Measurements from ENCODE around the gene STX16.

STX16 gene

DNA sequence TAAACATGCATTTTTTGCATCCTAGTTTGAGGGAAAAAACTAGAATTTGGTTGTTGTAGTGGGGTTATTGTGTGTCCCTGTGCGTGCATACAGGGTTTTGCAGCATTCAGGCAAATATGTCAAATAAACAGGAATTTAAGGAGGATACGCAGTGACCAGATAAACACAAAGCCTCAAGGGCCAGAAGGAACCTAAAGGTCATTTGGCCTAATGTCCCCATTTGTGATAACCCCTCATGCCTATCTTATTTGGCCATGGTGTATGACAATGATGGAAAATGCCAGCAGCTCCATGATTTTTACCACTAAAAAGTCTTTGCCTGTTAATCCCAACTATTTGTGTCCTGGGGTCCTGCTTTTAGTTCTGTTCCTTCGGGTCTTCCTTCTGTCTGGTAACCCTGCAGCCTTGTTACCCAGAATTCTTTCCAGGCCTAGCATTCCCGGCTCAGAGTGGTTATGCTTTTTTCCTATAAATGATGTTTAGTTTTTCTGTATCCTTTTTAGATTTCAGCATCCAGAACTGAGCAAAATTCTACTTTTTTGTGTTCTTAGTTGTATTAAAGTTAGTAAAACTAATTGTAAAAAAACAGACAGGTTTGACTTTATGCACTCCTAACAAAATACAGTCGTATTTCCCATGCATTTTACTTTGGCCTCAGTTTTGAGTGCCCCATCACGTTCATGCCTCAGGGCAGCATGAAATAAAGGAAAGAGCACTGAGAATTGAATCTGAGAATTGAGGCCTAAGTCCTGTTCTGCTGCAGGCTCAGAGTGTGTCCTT is 4.4 kb downstream of the STX16 start:
- no peak for DNase-seq

DNA sequence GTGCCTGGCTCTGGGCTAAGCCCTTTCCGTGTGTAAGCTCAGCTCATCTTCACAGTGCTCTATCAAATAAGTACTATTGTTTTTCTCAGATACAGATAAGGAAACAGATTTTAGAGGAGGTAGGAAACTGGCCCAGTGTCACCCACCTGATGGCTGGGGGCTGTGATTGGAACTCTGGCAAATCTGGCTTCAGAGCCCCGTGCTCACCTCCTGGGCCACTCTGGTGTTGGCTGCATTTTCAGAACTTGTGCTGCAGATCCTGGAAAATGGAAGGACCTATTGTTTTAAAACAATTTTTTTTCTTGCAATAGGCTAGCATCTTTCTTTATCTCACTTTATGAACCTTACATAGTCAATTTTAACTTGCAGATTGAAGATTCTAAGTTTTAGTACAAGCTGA is 5.7 kb downstream of the STX16 start:
- no peak for DNase-seq

GRCh38 chr20:58657262-58657661 is 6.2 kb downstream of the STX16 start:
- no peak for DNase-seq

DNA sequence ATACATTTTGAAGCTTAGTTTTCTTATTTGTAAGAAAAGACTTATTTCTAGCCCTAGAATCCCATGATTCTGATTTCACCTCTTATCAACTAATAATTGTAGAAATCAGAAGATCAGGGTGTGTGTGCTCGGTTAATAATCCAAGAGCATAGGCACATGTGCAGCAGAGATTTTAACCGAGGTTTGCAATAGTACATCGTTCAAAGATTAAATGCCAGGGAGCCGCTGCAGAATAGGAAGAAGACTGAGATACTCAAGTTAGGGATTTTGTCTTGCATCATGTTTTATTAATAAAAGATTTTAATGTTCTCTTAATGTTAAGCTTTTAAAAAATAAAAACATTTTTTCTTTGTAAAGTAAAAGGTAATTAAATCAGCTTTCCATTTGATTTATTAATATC is 6.9 kb downstream of the STX16 start:
- no peak for DNase-seq

DNA sequence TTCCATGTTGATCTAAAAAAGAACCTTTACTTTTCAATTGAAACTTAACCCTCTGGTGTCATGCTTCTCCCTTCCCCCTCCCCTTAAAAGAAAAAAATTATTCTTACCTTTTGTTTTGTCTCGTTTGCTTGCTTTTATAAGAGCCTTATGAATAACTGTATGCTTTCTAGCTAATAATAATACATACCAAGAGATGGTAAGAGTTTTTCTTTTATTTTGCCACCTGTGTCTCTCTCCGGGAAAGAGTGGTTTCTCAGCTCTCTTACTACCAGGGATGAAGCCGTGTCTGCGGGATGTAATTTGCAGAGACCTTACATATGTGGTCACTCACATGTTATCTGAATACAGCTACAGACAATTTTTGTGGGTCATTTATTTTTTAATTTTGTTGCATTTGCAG is 7.7 kb downstream of the STX16 start:
- no peak for DNase-seq

GRCh38 chr20:58659841-58660240 is 8.8 kb downstream of the STX16 start:
- DNase-seq = no peak

- DNase-seq = peak; percentile 41
These were observed 9.9 kb downstream of the STX16 start for GRCh38 chr20:58660855-58661597.

DNA sequence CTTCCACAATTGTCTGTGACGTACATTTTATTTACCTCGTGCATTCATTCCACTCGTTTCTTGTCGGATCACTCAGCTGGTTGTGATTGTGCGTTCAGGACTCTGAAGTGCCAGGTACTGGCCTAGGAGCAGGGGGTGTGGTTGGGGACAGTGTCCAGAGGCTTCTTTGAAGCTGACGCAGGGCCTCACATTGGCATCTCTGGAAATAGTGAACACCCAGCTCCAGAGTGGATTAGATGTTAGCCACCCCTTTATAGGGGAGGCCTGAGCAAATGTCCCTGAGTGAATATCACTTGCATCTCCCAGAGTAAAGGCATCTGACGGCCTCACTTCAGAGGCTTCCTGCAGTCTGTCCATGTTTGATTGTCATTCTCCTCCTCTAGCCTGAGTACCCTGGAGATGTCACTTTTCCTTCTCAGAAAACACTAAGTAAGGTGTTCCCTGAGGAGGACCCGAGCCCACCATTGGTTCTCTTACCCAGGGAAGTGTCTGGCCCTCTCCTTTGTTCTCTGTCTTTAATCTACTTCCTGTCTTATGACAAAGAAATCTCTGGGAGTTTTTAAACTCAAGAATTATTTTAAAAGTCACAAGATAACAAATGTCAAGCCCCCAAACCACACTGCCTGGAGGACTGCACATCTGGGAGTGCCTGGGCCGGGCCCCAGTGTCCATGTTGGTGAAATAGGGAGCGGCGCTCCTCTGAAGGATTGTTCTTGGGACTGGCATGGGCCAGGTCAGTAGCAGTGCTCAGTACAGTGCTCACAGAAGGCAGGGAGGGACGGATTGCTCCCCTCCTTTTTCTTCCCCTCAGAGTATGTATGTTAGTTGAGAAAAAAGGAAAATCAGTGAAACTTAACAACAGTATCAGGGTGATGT is 10.8 kb downstream of the STX16 start:
- no peak for DNase-seq

DNA sequence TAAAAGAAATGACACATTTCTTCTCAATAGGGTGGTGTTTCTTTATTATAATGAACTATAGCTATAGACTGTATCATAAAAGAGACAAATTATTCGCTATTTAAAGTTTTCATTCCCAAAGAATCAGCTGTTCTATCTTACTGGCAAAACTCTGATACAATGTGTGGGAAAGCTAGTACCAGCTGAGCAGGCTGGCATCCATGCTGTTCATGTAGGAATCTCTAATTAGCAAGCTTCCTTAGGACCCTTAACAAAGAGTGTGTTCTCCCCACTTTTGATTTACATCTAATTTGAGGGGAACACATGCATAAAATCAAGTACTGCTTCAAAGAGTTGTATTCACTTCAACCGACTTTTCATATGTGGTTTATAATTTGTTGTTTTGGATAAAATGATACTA is 13.2 kb downstream of the STX16 start:
- no peak for DNase-seq

GRCh38 chr20:58664883-58665282 is 13.8 kb downstream of the STX16 start:
- DNase-seq = no peak

- no peak for DNase-seq
These were observed 14.5 kb downstream of the STX16 start for GRCh38 chr20:58665606-58666005.

- DNase-seq = no peak
These were observed 15.6 kb downstream of the STX16 start for GRCh38 chr20:58666702-58667101.

GRCh38 chr20:58667975-58668374 is 16.9 kb downstream of the STX16 start:
- no peak for DNase-seq

DNA sequence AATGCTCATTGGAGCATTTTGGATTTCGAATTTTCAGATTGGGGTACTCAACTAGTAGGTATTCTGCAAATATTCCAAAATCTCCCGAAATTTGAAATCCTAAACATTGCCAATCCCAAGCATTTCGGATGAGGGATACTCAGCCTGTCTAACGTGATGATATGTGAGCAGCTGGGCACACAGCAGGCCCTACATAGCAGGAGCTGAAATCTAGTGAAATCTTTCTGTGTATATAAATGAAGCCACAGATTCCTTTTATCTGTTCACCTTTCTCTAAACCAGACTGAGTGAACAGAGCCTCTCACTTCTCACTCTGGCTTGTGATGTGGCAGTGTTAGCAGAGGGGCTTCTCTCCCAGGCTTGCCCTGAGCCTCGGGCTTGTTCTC is 17.8 kb downstream of the STX16 start:
- no peak for DNase-seq

GRCh38 chr20:58669287-58670006 is 18.4 kb downstream of the STX16 start:
- DNase-seq = no peak

DNA sequence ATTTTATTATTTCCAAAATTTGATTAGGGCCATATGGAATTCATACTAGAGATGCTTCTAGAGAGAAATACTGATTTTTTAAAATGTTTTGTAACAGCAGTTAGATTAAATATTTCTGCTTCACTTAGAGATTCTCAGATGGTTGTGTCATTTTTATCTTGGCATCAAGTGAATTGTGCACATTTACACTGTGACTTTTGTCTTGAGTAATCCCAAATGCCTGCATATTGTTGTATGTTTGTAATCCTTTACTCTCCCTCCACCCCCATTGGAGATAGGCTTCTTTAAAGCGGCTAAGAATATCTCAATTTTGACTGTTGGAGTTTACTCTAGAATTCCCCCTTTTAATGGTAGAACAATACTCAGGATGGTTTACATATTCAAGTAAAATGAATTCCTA is 19.0 kb downstream of the STX16 start:
- DNase-seq = no peak

DNA sequence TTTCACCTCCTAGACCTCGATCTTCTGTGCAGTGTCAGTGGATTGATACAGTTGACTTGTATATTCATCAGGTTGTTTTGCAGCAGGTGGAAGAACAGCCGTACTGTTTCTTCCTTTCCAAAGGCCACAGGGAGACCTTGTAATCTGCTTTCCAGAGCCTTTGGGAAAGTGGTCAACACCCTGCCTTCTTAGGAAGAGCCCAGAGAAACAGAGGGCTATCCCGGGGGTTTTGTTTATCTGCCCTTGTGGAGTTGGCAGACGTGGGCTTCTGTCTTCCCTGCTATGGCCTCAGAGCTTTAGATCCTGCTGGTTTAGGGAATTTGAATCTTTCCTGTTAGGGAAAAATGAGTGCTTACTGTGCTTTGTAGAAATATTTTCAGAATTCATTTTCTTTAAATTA is 19.6 kb downstream of the STX16 start:
- no peak for DNase-seq

- no peak for DNase-seq
These were observed 22.0 kb downstream of the STX16 start for GRCh38 chr20:58673119-58673518.

GRCh38 chr20:58675146-58675584 is 24.1 kb downstream of the STX16 start:
- DNase-seq = no peak

- no peak for DNase-seq
These were observed 24.6 kb downstream of the STX16 start for GRCh38 chr20:58675641-58676040.

DNA sequence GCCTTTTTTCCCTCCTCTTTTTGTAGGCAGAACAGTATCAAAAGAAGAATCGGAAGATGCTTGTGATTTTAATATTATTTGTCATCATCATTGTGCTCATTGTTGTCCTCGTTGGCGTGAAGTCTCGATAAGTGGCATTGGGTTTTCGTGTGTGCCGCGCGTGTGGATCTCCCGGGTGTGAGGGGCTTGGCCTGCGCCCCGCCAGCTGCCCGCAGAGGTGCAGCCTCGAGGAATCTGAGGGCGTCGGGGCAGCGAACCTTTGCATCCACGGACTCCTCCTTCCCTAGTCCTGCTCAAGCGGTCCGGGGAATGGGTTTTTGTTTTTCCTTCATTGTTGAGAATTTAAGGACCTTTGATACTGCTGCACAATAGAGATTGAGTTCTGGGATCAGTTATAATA is 25.1 kb downstream of the STX16 start:
- no peak for DNase-seq

GRCh38 chr20:58677079-58677604 is 26.1 kb downstream of the STX16 start:
- DNase-seq = no peak

- no peak for DNase-seq
These were observed 26.7 kb downstream of the STX16 start for GRCh38 chr20:58677808-58678207.

All from stimulated activated CD4-positive, alpha-beta T cell treated with anti-CD3 and anti-CD28 coated beads, Interleukin-4, amount 100 ng/mL, for 1 hour (primary cell).